K562 (cell line): ENCODE results near the gene TXN2. TPM values are rescaled to one million over a fixed set of nuclear protein-coding genes. Genes with fewer than 3 reads are reported as not detected.

Source experiments
- ATF3 ChIP-seq, 2 experiments: fragments of 450-650 bp in 1 of 2; sonication (generic) in 1 of 2; formaldehyde crosslinking in 1 of 2; IDR thresholded peaks in 1 of 2; conservative IDR thresholded peaks in 1 of 2; 2 replicates each; pipeline versions ENCODE4 v1.6.1 to v1.8.1; 2016 to 2023; ENCODE audit warnings: mild to moderate bottlenecking in 2 of 2, moderate library complexity in 2 of 2, inconsistent platforms in 1 of 2, missing genetic modification reagents in 1 of 2
- BRF1 ChIP-seq: IDR thresholded peaks from 3 replicates; pipeline ENCODE4 v1.6.1; 2011; ENCODE audit warnings: borderline replicate concordance, mild to moderate bottlenecking; ENCODE audit not compliant: insufficient read length; ENCODE audit errors: extremely low read depth
- DIDO1 ChIP-seq: fragments of 450-650 bp; IDR thresholded peaks from 2 replicates; pipeline ENCODE4 v1.6.1; 2016; ENCODE audit warnings: low read depth, missing biosample characterization, missing genetic modification characterization
- ESRRA ChIP-seq: fragments of 450-650 bp; IDR thresholded peaks from 2 replicates; pipeline ENCODE4 v1.6.1; 2014; ENCODE audit warnings: low read depth, mild to moderate bottlenecking, moderate library complexity, borderline replicate concordance
- ESRRB ChIP-seq: fragments of 250-450 bp; sonication (Bioruptor Pico); IDR thresholded peaks from 2 replicates; pipeline ENCODE4 v1.5.0; 2020; ENCODE audit warnings: mild to moderate bottlenecking, moderate library complexity, borderline replicate concordance
- HDAC2 ChIP-seq: fragments of 450-650 bp; IDR thresholded peaks from 2 replicates; pipeline ENCODE4 v1.6.1; 2016; ENCODE audit warnings: mild to moderate bottlenecking
- HLTF ChIP-seq: fragments of 450-650 bp; IDR thresholded peaks from 2 replicates; pipeline ENCODE4 v1.6.1; 2016
- HMG20B ChIP-seq: fragments of 250-450 bp; sonication (Bioruptor Pico); IDR thresholded peaks from 2 replicates; pipeline ENCODE4 v1.5.0; 2021; ENCODE audit warnings: mild to moderate bottlenecking
- L3MBTL2 ChIP-seq: fragments of 450-650 bp; IDR thresholded peaks from 2 replicates; pipeline ENCODE4 v1.6.1; 2016; ENCODE audit warnings: mild to moderate bottlenecking, moderate library complexity
- MEF2A ChIP-seq: IDR thresholded peaks from 2 replicates; pipeline ENCODE4 v1.6.1; 2011; ENCODE audit warnings: low read depth, mild to moderate bottlenecking, low read length, moderate library complexity; ENCODE audit not compliant: control insufficient read depth
- MIER1 ChIP-seq: fragments of 450-650 bp; IDR thresholded peaks from 2 replicates; pipeline ENCODE4 v1.6.1; 2016; ENCODE audit warnings: antibody characterized with exemption, mild to moderate bottlenecking, low read depth
- NCOR1 ChIP-seq: fragments of 450-650 bp; IDR thresholded peaks from 2 replicates; pipeline ENCODE4 v1.6.1; 2016; ENCODE audit warnings: mild to moderate bottlenecking, moderate library complexity
- RBFOX2 ChIP-seq: fragments of 200-400 bp; formaldehyde crosslinking; IDR thresholded peaks from 2 replicates; pipeline ENCODE4 v1.6.1; 2017; ENCODE audit warnings: low read depth, mild to moderate bottlenecking, low read length, moderate library complexity
- RNF2 ChIP-seq: sonication (generic); IDR thresholded peaks from 2 replicates; pipeline ENCODE4 v1.6.1; 2016
- TAF1 ChIP-seq: IDR thresholded peaks from 2 replicates; pipeline ENCODE4 v1.6.1; 2011; ENCODE audit warnings: mild to moderate bottlenecking, low read length, moderate library complexity; ENCODE audit not compliant: insufficient read depth, control insufficient read depth, severe bottlenecking; ENCODE audit errors: extremely low read depth
- TCF3 ChIP-seq: sonication (generic); formaldehyde crosslinking; IDR thresholded peaks from 2 replicates; pipeline ENCODE4 v1.4.0; 2020; ENCODE audit warnings: mild to moderate bottlenecking, missing genetic modification reagents
- TEAD4 ChIP-seq, 2 experiments: sonication (generic) in 1 of 2; formaldehyde crosslinking in 1 of 2; IDR thresholded peaks; 2 replicates each; pipeline versions ENCODE4 v1.6.1 to v1.8.0; 2012 to 2022; ENCODE audit warnings: borderline replicate concordance in 1 of 2, inconsistent platforms in 1 of 2, low read length in 1 of 2, mild to moderate bottlenecking in 1 of 2, missing genetic modification reagents in 1 of 2
- TOE1 ChIP-seq, 2 experiments: fragments of 450-650 bp in 1 of 2; sonication (generic) in 1 of 2; formaldehyde crosslinking in 1 of 2; IDR thresholded peaks; 2 replicates each; pipeline versions ENCODE4 v1.7.1 to v1.8.0; 2016 to 2022; ENCODE audit warnings: borderline replicate concordance in 2 of 2, mild to moderate bottlenecking in 2 of 2, antibody characterized with exemption in 1 of 2, inconsistent platforms in 1 of 2, low read depth in 1 of 2, missing genetic modification reagents in 1 of 2, moderate library complexity in 1 of 2
- TRIM24 ChIP-seq, 2 experiments: fragments of 450-650 bp; IDR thresholded peaks; 2 replicates each; pipeline ENCODE4 v1.6.1; 2016
- U2AF2 ChIP-seq: fragments of 200-400 bp; formaldehyde crosslinking; optimal IDR thresholded peaks from 2 replicates; pipeline ENCODE3; 2017; ENCODE audit warnings: low read depth, mild to moderate bottlenecking, low read length
- ZBTB17 ChIP-seq: fragments of 450-650 bp; formaldehyde crosslinking; IDR thresholded peaks from 2 replicates; pipeline ENCODE4 v1.4.0; 2020; ENCODE audit warnings: mild to moderate bottlenecking
- ZNF551 ChIP-seq: fragments of 250-450 bp; sonication (Bioruptor Pico); IDR thresholded peaks from 2 replicates; pipeline ENCODE4 v1.5.0; 2021; ENCODE audit warnings: mild to moderate bottlenecking, moderate library complexity
- ZNF644 ChIP-seq: fragments of 200-800 bp; sonication (Bioruptor generic); IDR thresholded peaks from 2 replicates; pipeline ENCODE4 v1.6.1; 2016; ENCODE audit warnings: low read depth, missing genetic modification characterization, missing compliant biosample characterization
- ZSCAN29 ChIP-seq: fragments of 450-650 bp; IDR thresholded peaks from 2 replicates; pipeline ENCODE4 v1.6.1; 2017
- polyA plus RNA-seq, 8 experiments: library from polyadenylated mRNA; depleted of rRNA in 4 of 8; stranded (reverse) in 5 of 8; unstranded in 3 of 8; fragments of >200 nt; fragmentation: Nextera tagmentation in 2 of 8; fragmentation: Illumina TruSeq in 1 of 8; extraction: Ambion mirVana in 2 of 8; extraction: Trizol in 1 of 8; gene quantifications; 2 replicates each; pipeline versions ENCODE4 v1.2.1 to v1.2.3, GENCODE V29; 2011 to 2014; ENCODE audit warnings: inconsistent platforms in 1 of 8, missing spikeins in 1 of 8
- total RNA-seq, 7 experiments: library from RNA; depleted of rRNA in 6 of 7; stranded (reverse); fragments of >200 nt in 6 of 7; fragmentation: Illumina TruSeq in 2 of 7; extraction: Trizol in 2 of 7; gene quantifications; 2 replicates each; pipeline versions ENCODE4 v1.2.1 to v1.2.3, GENCODE V29; 2011 to 2021; ENCODE audit warnings: low replicate concordance in 1 of 7
- TF ChIP-seq, protein P1 (sequence below): fragments of 450-650 bp; IDR thresholded peaks from 2 replicates; pipeline ENCODE4 v1.6.1; 2016; ENCODE audit warnings: mild to moderate bottlenecking
- TF ChIP-seq, protein P2 (sequence below): sonication (generic); formaldehyde crosslinking; IDR thresholded peaks from 2 replicates; pipeline ENCODE4 v1.9.0; 2022; ENCODE audit warnings: mild to moderate bottlenecking, missing genetic modification reagents

Gene TXN2
- total and polyA plus RNA-seq, 9 of the 15 experiments (the other 6 are each of a cell fraction or from before 2014, with no cell fraction given) = 48.5 to 399 (median 118) TPM

GRCh38 chr22:36419177-36419911 lies 62.1 kb downstream of the TXN2 start (continued):
- TF ChIP-seq, protein P1, sequence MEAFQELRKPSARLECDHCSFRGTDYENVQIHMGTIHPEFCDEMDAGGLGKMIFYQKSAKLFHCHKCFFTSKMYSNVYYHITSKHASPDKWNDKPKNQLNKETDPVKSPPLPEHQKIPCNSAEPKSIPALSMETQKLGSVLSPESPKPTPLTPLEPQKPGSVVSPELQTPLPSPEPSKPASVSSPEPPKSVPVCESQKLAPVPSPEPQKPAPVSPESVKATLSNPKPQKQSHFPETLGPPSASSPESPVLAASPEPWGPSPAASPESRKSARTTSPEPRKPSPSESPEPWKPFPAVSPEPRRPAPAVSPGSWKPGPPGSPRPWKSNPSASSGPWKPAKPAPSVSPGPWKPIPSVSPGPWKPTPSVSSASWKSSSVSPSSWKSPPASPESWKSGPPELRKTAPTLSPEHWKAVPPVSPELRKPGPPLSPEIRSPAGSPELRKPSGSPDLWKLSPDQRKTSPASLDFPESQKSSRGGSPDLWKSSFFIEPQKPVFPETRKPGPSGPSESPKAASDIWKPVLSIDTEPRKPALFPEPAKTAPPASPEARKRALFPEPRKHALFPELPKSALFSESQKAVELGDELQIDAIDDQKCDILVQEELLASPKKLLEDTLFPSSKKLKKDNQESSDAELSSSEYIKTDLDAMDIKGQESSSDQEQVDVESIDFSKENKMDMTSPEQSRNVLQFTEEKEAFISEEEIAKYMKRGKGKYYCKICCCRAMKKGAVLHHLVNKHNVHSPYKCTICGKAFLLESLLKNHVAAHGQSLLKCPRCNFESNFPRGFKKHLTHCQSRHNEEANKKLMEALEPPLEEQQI = no peak
- no peak for TF ChIP-seq HLTF
- TF ChIP-seq RBFOX2 = no peak
- no peak for TF ChIP-seq ESRRB
- peak; percentile 48; the same call in 1 of the 2 replicates for TF ChIP-seq TOE1 (IDR thresholded peaks at IDR 0.05; ENCODE audit: borderline replicate concordance)
- no peak for TF ChIP-seq TOE1 (CRISPR knock-in tag; IDR thresholded peaks at IDR 0.05; ENCODE audit: borderline replicate concordance, low read depth)
- no peak for TF ChIP-seq HMG20B (CRISPR knock-in tag)
- no peak for TF ChIP-seq DIDO1
- TF ChIP-seq NCOR1 = peak; percentile 82
- no peak for TF ChIP-seq TRIM24 (IDR thresholded peaks at IDR 0.05)
- peak; percentile 84 for TF ChIP-seq TCF3 (CRISPR knock-in tag)
- TF ChIP-seq ZNF551 (CRISPR knock-in tag) = no peak
- no peak for TF ChIP-seq ZNF644 (tag)
- TF ChIP-seq TAF1 = peak; percentile 31
- TF ChIP-seq ZBTB17 (CRISPR knock-in tag) = no peak
- no peak for TF ChIP-seq MIER1
- TF ChIP-seq, protein P2, sequence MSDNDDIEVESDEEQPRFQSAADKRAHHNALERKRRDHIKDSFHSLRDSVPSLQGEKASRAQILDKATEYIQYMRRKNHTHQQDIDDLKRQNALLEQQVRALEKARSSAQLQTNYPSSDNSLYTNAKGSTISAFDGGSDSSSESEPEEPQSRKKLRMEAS (CRISPR knock-in tag) = no peak; the same call in 1 of the 2 replicates
- TF ChIP-seq TEAD4 (IDR thresholded peaks at IDR 0.05; ENCODE audit: low read length) = peak; percentile 77
- TF ChIP-seq TEAD4 (CRISPR knock-in tag; IDR thresholded peaks at IDR 0.05; ENCODE audit: borderline replicate concordance) = no peak
- TF ChIP-seq ESRRA = peak; percentile 94; the same call in 1 of the 2 replicates
- no peak for TF ChIP-seq U2AF2
- peak; percentile 63 for TF ChIP-seq L3MBTL2
- no peak for TF ChIP-seq BRF1
- TF ChIP-seq RNF2 = peak; percentile 14; the same call in 1 of the 2 replicates
- TF ChIP-seq MEF2A = 0 out of 2 replicates have a peak, but pooled peaks have one; percentile 32
- no peak for TF ChIP-seq ZSCAN29
- TF ChIP-seq ATF3 (IDR thresholded peaks at IDR 0.05) = no peak
- TF ChIP-seq ATF3 (CRISPR knock-in tag; conservative IDR thresholded peaks at IDR 0.05) = no peak
- 0 out of 2 replicates have a peak, but pooled peaks have one; percentile 21 for TF ChIP-seq HDAC2
